ENCODE results near the gene ANKRD24.

GRCh38 chr19:4213116-4213515 lies 30.6 kb downstream of the ANKRD24 start:
- TF ChIP-seq POLR2AphosphoS5 (IDR thresholded peaks at IDR 0.05) (no peak), CTCF (IDR thresholded peaks at IDR 0.05) (no peak), POLR2A (IDR thresholded peaks at IDR 0.05) (no peak)
